ENCODE data around the gene PCK2. TPM values are rescaled to one million over a fixed set of nuclear protein-coding genes. Genes with fewer than 3 reads are reported as not detected.
A peak's percentile ranks its signal among the peaks of the same experiment; 100 is the strongest.

PCK2 gene
- total and polyA plus RNA-seq, 9 donors = 2.5 to 15.6 (median 3.6) TPM

DNA sequence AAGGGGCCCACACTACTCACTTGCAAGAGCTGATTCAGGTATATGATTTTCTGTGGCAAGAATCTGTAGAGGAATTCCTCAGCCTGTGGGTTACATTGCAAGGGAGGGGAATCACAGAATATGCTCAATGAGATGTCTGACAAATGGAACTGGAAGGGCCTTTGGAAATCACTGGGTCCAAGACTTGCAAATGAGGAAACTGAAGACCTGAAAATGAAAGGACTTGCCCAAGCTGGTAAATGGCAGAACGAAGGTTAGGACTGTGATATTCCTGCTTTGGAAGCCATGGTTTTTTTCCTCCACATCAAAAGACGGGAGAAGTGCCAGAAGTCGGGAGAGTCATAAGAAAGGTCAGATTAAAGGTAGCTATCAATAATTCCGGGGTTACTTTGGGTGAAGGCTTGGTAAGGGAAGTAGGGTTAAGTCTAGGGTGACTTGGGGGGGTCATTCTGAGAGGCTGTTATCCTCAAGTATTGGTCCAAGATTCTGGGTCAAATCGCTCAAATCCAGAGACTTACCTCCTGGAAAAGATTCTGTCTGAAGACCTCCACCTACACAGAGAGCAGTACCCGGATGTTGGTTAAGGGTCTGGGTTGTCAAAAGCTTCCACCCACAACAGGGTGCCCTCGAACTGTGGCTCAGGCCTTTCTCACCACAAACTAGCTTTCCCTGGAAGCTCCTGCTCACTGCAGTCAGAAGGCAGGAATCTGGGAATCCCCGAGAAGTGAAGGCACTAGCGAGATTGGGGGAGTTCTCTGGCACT, 51.8 kb downstream of the PCK2 start:
- no peaks in the 10 kb centered on the region for H3K27me3 ChIP-seq (ENCODE audit: control insufficient read depth, insufficient read depth, low read length)
- H3K9me3 ChIP-seq (replicated peaks; ENCODE audit: control insufficient read depth, low read depth, low read length) = no peaks in the 10 kb centered on the region
- H3K27ac ChIP-seq (ENCODE audit: low read length) = peak overlapping the region; percentile 97
- peaks cover 32% of the 10 kb centered on the region for H3K4me1 ChIP-seq (ENCODE audit: control insufficient read depth, insufficient read depth, low read length)
- WGBS (ENCODE audit: insufficient coverage) = 40% methylated on average over 1 of the region's 9 CpGs
- peaks cover 51% of the 10 kb centered on the region for H3K36me3 ChIP-seq (ENCODE audit: control insufficient read depth, insufficient read depth, low read length)
- no peak for DNase-seq
- peak overlapping the region; percentile 63 for H3K4me3 ChIP-seq (ENCODE audit: low read length)

DNA sequence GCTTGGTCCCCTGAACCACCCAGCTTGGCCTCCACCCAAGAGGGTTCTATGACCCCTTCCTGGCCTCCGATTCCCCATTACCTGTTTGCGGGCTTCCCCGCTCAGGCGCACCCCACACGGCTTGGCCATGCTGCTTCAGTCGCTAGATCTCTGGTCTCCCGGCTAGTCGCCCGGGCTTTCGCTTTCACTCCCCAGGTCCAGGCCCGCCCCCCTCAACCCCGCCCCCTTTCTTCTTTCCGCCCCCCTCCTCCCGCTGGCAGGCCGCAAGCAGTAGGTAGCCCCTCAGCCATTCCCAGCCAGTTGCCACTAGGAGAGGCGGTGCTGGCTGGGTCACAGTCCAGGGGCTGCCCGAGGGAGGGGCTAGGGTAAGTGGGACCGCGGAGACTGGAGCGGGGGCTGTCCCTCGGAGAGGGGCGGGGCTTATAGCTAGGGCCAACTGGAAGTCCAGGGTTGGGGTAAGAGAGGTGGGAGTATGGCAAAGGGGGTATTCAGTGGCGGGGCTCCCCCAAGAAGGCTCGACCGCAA, 52.4 kb downstream of the PCK2 start, which contains the start of gene PSME2:
Gene PSME2, minus strand, starts transcription at position 158 of the 525 bp plus-strand sequence. Its CDS starts 29 bp downstream, at position 129.
- Histone ChIP-seq H3K36me3 (ENCODE audit: control insufficient read depth, insufficient read depth, low read length) (peaks cover 57% of the 10 kb centered on the region), H3K4me1 (ENCODE audit: control insufficient read depth, insufficient read depth, low read length) (peaks cover 32% of the 10 kb centered on the region), H3K4me3 (ENCODE audit: low read length) (peak within 1 kb of the TSS; percentile 63), H3K27ac (ENCODE audit: low read length) (peak within 1 kb of the TSS; percentile 97), H3K27me3 (ENCODE audit: control insufficient read depth, insufficient read depth, low read length) (no peaks in the 10 kb centered on the region), H3K9me3 (replicated peaks; ENCODE audit: control insufficient read depth, low read depth, low read length) (no peaks in the 10 kb centered on the region)
- DNase-seq = peak; percentile 98
- 0% methylated on average over 16 of the region's 25 CpGs for WGBS (ENCODE audit: insufficient coverage)

DNA sequence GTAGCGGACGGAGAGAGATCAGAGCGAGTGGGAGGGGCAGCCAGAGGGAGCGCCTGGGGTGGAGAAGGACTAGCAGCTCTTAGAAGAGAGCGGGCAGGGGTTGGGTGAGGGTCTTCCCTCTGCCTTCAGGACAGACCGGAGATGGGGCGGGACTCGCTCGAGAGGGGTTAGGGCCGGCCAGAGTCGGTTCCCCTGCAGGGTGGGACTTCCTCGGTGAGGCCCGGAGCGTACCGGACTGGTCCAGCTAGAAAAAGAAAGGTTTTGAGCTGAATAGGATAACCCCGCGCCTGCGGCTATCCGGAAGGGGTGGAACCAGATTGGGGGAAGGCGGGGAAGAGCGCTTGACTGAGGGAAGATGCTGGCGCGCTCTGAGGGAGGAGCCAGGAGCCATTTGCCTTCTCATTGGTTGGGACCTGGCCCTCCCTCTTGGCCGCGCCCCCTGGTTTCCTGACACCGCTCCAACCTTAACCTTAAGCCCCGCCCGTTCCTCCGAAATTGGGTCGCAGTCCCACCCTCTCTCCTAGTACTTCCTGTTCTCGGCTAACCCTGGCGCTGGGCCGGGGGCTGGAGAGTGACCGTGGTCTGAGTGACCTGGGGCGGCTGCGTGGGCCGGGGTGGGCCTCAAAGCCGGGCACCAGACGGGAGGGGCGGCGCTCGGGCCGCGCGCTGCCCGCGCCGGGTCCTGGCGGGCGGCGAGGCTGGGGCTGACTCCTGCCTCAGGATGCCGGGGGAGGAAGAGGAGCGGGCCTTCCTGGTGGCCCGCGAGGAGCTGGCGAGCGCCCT, 53.1 kb downstream of the PCK2 start, which contains the start of gene RNF31:
Gene RNF31, plus strand, starts transcription at position 521 of the 783 bp plus-strand sequence. Its CDS starts 201 bp downstream, at position 722.
- under 1% methylated on average over 55 of the region's 57 CpGs for WGBS (ENCODE audit: insufficient coverage)
- Histone ChIP-seq H3K27ac (ENCODE audit: low read length) (peak within 1 kb of the TSS; percentile 97), H3K27me3 (ENCODE audit: control insufficient read depth, insufficient read depth, low read length) (no peaks in the 10 kb centered on the region), H3K4me1 (ENCODE audit: control insufficient read depth, insufficient read depth, low read length) (peaks cover 27% of the 10 kb centered on the region), H3K4me3 (ENCODE audit: low read length) (peak within 1 kb of the TSS; percentile 63), H3K36me3 (ENCODE audit: control insufficient read depth, insufficient read depth, low read length) (peaks cover 63% of the 10 kb centered on the region), H3K9me3 (replicated peaks; ENCODE audit: control insufficient read depth, low read depth, low read length) (no peaks in the 10 kb centered on the region)
- DNase-seq = peak; percentile 100

DNA sequence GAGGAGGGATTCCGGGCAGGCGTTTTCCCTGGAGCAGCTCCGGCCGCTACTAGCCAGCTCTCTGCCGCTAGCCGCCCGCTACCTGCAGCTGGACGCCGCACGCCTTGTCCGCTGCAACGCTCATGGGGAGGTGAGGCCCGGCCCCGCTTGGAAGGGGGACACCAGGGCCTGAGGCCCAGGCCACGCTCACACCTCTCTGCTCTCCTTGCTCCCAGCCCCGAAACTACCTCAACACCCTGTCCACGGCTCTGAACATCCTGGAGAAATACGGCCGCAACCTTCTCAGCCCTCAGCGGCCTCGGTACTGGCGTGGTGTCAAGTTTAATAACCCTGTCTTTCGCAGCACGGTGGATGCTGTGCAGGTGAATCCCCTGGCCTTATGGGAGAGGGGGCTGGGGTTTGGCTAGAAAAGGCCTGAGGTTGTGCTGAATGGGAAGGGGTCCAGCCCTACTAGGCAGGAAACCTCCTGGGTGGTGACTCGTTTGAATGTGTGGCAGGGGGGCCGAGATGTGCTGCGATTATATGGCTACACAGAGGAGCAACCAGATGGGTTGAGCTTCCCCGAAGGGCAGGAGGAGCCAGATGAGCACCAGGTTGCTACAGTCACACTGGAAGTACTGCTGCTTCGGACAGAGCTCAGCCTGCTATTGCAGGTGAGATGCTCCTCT, 53.8 kb downstream of the PCK2 start:
- Histone ChIP-seq H3K27me3 (ENCODE audit: control insufficient read depth, insufficient read depth, low read length) (no peaks in the 10 kb centered on the region), H3K27ac (ENCODE audit: low read length) (peak overlapping the region; percentile 57), H3K9me3 (replicated peaks; ENCODE audit: control insufficient read depth, low read depth, low read length) (no peaks in the 10 kb centered on the region), H3K4me1 (ENCODE audit: control insufficient read depth, insufficient read depth, low read length) (peaks cover 25% of the 10 kb centered on the region), H3K36me3 (ENCODE audit: control insufficient read depth, insufficient read depth, low read length) (peaks cover 68% of the 10 kb centered on the region), H3K4me3 (ENCODE audit: low read length) (peak overlapping the region; percentile 63)
- no peak for DNase-seq
- WGBS (ENCODE audit: insufficient coverage) = 7% methylated on average over 23 of the region's 29 CpGs

DNA sequence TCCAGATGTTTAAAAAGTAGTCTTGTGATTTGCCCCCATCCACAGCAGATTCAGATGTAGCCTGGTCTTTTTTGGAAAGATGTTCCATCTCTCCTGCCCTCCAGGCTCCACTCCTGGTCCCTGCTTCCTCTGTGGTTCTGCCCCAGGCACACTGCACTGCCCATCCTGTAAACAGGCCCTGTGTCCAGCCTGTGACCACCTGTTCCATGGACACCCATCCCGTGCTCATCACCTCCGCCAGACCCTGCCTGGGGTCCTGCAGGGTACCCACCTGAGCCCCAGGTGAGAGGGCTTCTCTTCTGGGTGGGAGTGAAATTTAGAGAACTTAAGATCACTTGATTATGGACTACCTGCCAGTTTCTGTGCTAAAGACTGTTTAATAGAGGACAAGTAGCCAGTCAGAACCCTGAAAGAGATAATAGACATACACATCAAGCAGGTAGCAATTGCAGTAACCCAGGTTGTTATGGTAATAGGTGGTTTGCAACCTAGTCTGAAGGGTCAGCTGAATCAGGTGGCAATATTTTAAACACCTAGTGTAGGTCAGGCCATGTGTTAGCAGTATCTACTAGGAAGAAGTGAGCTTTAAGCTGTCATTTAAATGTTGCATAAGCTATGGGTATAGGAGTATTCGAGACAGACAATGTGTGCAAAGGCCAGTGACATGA, 55.3 kb downstream of the PCK2 start:
- peaks cover 59% of the 10 kb centered on the region for H3K36me3 ChIP-seq (ENCODE audit: control insufficient read depth, insufficient read depth, low read length)
- no peak overlapping the region for H3K27ac ChIP-seq (ENCODE audit: low read length)
- no peaks in the 10 kb centered on the region for H3K27me3 ChIP-seq (ENCODE audit: control insufficient read depth, insufficient read depth, low read length)
- H3K4me3 ChIP-seq (ENCODE audit: low read length) = no peak overlapping the region
- peaks cover 25% of the 10 kb centered on the region for H3K4me1 ChIP-seq (ENCODE audit: control insufficient read depth, insufficient read depth, low read length)
- WGBS (ENCODE audit: insufficient coverage) = 95% methylated on average over 3 of the region's 3 CpGs
- DNase-seq = peak; percentile 1
- H3K9me3 ChIP-seq (replicated peaks; ENCODE audit: control insufficient read depth, low read depth, low read length) = no peaks in the 10 kb centered on the region

DNA sequence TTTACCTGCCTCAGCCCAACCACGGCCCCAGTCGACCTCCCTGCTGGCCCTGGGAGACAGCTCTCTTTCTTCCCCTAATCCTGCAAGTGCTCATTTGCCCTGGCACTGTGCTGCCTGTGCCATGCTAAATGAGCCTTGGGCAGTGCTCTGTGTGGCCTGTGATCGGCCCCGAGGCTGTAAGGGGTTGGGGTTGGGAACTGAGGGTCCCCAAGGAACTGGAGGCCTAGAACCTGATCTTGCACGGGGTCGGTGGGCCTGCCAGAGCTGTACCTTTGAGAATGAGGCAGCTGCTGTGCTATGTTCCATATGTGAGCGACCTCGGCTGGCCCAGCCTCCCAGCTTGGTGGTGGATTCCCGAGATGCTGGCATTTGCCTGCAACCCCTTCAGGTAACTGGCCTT, 56.0 kb downstream of the PCK2 start:
- Histone ChIP-seq H3K36me3 (ENCODE audit: control insufficient read depth, insufficient read depth, low read length) (peaks cover 60% of the 10 kb centered on the region), H3K27ac (ENCODE audit: low read length) (no peak overlapping the region), H3K4me1 (ENCODE audit: control insufficient read depth, insufficient read depth, low read length) (peaks cover 22% of the 10 kb centered on the region), H3K27me3 (ENCODE audit: control insufficient read depth, insufficient read depth, low read length) (no peaks in the 10 kb centered on the region), H3K9me3 (replicated peaks; ENCODE audit: control insufficient read depth, low read depth, low read length) (no peaks in the 10 kb centered on the region), H3K4me3 (ENCODE audit: low read length) (no peak overlapping the region)
- 92% methylated on average over 9 of the region's 9 CpGs for WGBS (ENCODE audit: insufficient coverage)
- DNase-seq = no peak

DNA sequence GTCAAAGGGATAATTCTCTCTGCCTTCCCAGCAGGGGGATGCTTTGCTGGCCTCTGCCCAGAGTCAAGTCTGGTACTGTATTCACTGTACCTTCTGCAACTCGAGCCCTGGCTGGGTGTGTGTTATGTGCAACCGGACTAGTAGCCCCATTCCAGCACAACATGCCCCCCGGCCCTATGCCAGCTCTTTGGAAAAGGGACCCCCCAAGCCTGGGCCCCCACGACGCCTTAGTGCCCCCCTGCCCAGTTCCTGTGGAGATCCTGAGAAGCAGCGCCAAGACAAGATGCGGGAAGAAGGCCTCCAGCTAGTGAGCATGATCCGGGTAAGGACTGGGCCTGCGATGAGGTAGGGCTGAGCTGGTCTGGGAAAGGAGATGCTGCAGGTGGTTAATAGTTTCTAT, 56.5 kb downstream of the PCK2 start:
- 83% methylated on average over 7 of the region's 9 CpGs for WGBS (ENCODE audit: insufficient coverage)
- Histone ChIP-seq H3K36me3 (ENCODE audit: control insufficient read depth, insufficient read depth, low read length) (peaks cover 60% of the 10 kb centered on the region), H3K9me3 (replicated peaks; ENCODE audit: control insufficient read depth, low read depth, low read length) (no peaks in the 10 kb centered on the region), H3K27ac (ENCODE audit: low read length) (no peak overlapping the region), H3K4me1 (ENCODE audit: control insufficient read depth, insufficient read depth, low read length) (peaks cover 17% of the 10 kb centered on the region), H3K27me3 (ENCODE audit: control insufficient read depth, insufficient read depth, low read length) (no peaks in the 10 kb centered on the region), H3K4me3 (ENCODE audit: low read length) (no peak overlapping the region)
- DNase-seq = no peak

DNA sequence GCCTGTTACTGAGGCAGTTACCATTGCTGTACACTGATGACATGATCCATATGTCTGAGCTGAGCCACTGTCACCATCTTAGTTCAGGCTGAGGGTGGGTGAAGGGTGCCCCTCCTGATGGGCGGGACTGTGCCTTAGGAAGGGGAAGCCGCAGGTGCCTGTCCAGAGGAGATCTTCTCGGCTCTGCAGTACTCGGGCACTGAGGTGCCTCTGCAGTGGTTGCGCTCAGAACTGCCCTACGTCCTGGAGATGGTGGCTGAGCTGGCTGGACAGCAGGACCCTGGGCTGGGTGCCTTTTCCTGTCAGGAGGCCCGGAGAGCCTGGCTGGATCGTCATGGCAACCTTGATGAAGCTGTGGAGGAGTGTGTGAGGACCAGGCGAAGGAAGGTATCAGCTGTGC, 56.9 kb downstream of the PCK2 start:
- no peak overlapping the region for H3K27ac ChIP-seq (ENCODE audit: low read length)
- 87% methylated on average over 7 of the region's 9 CpGs for WGBS (ENCODE audit: insufficient coverage)
- peaks cover 64% of the 10 kb centered on the region for H3K36me3 ChIP-seq (ENCODE audit: control insufficient read depth, insufficient read depth, low read length)
- DNase-seq = no peak
- H3K4me3 ChIP-seq (ENCODE audit: low read length) = no peak overlapping the region
- H3K9me3 ChIP-seq (replicated peaks; ENCODE audit: control insufficient read depth, low read depth, low read length) = no peaks in the 10 kb centered on the region
- no peaks in the 10 kb centered on the region for H3K27me3 ChIP-seq (ENCODE audit: control insufficient read depth, insufficient read depth, low read length)
- peaks cover 13% of the 10 kb centered on the region for H3K4me1 ChIP-seq (ENCODE audit: control insufficient read depth, insufficient read depth, low read length)

DNA sequence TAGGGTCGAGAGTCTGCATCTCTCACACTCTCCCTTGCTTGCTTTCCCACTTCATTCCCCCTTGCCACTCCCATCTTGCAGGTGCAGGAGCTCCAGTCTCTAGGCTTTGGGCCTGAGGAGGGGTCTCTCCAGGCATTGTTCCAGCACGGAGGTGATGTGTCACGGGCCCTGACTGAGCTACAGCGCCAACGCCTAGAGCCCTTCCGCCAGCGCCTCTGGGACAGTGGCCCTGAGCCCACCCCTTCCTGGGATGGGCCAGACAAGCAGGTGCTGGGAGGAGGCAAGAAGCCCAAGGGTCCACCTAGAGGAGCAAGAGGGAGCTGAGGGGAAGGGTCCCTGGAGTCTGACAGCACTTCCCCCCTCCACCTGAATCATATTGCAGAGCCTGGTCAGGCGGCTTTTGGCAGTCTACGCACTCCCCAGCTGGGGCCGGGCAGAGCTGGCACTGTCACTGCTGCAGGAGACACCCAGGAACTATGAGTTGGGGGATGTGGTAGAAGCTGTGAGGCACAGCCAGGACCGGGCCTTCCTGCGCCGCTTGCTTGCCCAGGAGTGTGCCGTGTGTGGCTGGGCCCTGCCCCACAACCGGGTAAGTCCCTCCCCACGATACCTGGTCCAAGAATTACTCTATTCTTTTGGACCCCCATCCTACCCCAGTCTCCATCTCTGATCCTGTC, 57.4 kb downstream of the PCK2 start:
- WGBS (ENCODE audit: insufficient coverage) = 89% methylated on average over 8 of the region's 16 CpGs
- peaks cover 10% of the 10 kb centered on the region for H3K4me1 ChIP-seq (ENCODE audit: control insufficient read depth, insufficient read depth, low read length)
- no peaks in the 10 kb centered on the region for H3K27me3 ChIP-seq (ENCODE audit: control insufficient read depth, insufficient read depth, low read length)
- H3K36me3 ChIP-seq (ENCODE audit: control insufficient read depth, insufficient read depth, low read length) = peaks cover 68% of the 10 kb centered on the region
- H3K27ac ChIP-seq (ENCODE audit: low read length) = no peak overlapping the region
- no peak for DNase-seq
- H3K4me3 ChIP-seq (ENCODE audit: low read length) = no peak overlapping the region
- H3K9me3 ChIP-seq (replicated peaks; ENCODE audit: control insufficient read depth, low read depth, low read length) = no peaks in the 10 kb centered on the region
